HG02623 (cell line): ENCODE data around the gene ANKRD6.
"Not testable (repeated sequence)": the region's sequence is repeated elsewhere in the genome, so short reads cannot be mapped to it uniquely, and the experiment has no call there.

ENCODE experiments used
- ATAC-seq: cut with Tn5 transposase; IDR thresholded peaks from one replicate; pipeline ENCODE4 v1.9.1; 2021; ENCODE audit warnings: moderate library complexity; ENCODE audit not compliant: unreplicated experiment

Gene ANKRD6

DNA sequence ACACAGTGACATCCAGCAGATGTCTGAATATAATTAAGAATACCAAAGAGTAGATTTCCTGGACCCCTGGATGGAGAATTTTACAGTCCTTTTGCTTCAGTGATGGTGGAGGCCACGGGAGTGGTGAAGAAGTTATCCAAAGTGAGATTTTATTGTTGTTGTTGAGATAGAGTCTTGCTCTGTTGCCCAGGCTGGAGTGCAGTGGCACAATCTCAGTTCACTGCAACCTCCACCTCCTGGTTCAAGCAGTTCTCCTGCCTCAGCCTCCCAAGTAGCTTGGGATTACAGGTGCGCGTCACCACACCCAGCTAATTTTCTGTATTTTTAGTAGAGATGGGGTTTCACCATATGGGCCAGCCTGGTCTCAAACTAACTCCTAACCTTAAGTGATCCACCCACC is 208.6 kb downstream of the ANKRD6 start:
- not testable (repeated sequence) for ATAC-seq

GRCh38 chr6:89642956-89643355 is 210.0 kb downstream of the ANKRD6 start:
- no peak for ATAC-seq

DNA sequence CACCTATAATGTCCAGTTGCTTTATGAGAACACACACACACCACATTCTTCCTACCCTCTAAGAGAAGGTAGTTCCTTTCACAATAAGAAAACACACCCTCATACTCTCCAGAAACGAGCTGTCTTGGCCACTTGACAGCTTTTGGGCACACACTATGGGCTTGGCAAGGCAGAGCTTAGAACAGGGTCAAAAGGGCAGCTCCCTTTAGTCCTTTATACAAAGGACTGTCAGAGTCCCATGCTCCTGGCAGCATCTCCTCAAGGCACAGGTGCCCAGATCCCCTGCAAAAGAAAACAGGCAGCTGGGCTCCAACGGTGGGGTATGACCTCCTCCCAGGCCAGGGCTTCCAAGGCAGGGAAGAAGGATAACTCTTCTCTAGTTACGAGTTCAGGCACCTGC is 210.5 kb downstream of the ANKRD6 start:
- ATAC-seq: no peak

GRCh38 chr6:89644864-89645263 is 211.9 kb downstream of the ANKRD6 start:
- no peak for ATAC-seq

DNA sequence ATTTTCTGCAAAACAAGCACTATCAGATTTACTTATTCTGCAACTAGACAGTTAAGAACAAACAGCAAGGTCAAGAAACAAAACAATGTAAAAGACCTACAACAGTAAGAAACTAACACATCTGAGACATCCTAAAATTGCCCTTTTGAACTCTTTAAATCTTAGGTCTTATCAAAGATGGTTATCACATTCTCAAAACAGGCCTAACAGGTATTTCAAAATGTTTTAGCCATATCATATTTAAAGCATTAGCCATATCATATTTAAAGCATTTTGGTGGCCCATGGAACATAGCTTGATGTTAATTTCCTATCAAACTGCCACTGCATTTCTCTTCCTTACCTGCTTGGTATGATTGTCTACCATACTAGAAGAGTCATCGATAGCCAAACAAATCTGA is 216.7 kb downstream of the ANKRD6 start:
- ATAC-seq: no peak

- ATAC-seq: no peak
These were observed 217.6 kb downstream of the ANKRD6 start for GRCh38 chr6:89650579-89650978.

- ATAC-seq: no peak
These were observed 222.2 kb downstream of the ANKRD6 start for GRCh38 chr6:89655122-89655521.

GRCh38 chr6:89657445-89658158 is 224.7 kb downstream of the ANKRD6 start:
- no peak for ATAC-seq

DNA sequence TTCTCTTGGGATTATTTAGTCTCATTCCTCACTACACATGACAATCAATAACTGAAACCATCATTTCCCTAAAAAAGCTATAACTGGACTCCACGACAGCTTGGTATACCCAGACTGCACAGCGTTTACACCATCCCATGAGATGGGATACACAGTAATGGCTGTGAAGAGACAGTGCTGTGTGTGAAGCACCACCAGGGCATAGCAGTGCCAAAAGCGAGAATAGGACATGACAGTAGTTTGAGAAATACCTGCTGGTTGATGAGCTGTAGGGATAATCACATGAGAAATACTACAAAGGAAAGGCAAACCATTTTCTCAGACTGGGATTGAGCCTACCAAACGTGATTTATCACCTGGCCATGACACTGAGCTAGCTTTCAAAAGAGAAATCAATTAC is 228.0 kb downstream of the ANKRD6 start:
- no peak for ATAC-seq

- no peak for ATAC-seq
These were observed 228.6 kb downstream of the ANKRD6 start for GRCh38 chr6:89661559-89661958.

- ATAC-seq: no peak
These were observed 229.8 kb downstream of the ANKRD6 start for GRCh38 chr6:89662659-89663223.

DNA sequence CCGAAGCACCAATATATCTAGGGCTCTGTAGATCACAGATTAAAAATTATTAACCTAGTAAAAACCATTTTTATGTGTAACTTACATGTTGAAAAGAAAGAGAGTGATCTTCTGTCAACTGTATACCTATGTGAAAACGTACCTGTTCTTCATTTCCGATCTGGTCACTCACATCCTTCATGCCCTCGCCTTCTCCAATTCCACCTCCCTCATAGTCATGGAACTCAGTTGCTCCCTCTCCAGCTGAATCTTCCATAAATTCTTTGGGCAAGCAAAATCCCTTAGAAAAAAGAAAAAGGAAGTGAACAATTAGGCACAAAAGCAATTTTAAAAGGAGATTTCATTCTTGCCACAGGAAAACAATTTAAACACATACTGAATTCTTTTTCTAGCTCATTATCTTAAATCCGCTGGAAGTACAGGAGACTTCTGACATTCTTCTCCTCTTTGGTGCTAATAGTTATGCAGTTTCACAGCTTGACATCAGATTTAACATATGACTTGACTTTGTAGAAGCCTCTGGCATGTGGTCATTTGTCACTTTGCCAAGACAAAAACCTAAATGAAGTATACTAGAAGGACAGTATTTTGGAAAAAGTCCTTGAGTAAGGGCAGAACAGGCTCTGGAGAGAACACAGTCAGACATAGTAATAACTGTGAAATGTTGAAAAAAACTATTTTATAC is 235.1 kb downstream of the ANKRD6 start:
- no peak for ATAC-seq

DNA sequence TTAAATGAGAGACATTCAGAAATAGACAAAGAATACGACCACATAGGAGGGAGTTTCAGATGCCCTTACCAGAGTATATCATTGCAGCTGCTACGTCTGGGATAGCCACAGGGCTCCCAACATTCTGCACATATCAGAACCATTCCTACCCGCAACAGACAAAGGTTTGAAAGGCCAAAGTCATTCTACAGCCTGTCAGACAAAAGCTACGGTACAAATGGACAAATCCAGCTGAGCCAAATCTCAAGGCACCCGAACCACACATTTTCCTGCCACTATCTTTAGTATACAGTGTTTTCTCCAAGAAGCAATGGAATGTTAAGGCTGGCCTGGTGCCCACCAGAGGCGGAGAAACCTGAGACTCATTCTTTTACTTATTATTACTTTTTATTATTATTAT is 236.1 kb downstream of the ANKRD6 start:
- ATAC-seq: no peak

- no peak for ATAC-seq
These were observed 238.1 kb downstream of the ANKRD6 start for GRCh38 chr6:89670935-89671565.

DNA sequence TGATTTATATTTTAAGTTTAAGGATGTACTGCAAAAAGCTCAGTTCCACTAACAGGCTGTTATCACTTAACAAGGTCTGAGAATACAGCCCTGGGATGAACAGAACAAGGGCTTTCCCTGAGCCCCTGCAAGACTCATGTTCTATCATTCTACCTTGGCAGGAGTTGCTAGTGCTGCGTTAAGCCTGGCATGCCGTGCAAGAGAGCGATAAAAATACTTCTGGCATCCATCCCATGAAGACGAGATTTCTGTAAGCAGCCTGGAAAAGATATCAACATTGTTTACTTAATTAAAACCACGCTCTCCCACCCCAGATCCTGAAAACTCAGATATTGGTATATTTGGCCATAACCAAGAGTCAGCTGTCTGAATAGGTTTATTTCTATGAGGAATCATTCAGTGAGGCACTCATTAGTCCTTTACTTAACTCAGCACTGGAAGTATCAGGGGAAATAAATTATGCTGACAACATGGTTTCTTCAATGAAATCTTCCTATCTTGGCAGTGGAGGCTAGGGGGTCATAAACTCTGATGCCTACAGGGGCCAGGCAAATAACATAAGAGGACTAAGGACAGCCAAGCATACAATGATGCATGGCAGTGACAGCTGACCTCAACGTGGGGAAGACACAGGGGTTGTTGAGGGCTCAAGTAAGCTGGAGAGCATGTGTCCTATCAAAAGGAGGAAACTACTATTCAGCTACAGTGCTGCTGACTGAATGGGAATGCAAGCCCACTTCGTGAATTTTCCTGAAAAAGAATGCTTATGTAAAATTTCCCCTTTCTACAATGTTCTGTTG is 243.2 kb downstream of the ANKRD6 start:
- no peak for ATAC-seq

GRCh38 chr6:89678531-89678930 is 245.6 kb downstream of the ANKRD6 start:
- no peak for ATAC-seq

DNA sequence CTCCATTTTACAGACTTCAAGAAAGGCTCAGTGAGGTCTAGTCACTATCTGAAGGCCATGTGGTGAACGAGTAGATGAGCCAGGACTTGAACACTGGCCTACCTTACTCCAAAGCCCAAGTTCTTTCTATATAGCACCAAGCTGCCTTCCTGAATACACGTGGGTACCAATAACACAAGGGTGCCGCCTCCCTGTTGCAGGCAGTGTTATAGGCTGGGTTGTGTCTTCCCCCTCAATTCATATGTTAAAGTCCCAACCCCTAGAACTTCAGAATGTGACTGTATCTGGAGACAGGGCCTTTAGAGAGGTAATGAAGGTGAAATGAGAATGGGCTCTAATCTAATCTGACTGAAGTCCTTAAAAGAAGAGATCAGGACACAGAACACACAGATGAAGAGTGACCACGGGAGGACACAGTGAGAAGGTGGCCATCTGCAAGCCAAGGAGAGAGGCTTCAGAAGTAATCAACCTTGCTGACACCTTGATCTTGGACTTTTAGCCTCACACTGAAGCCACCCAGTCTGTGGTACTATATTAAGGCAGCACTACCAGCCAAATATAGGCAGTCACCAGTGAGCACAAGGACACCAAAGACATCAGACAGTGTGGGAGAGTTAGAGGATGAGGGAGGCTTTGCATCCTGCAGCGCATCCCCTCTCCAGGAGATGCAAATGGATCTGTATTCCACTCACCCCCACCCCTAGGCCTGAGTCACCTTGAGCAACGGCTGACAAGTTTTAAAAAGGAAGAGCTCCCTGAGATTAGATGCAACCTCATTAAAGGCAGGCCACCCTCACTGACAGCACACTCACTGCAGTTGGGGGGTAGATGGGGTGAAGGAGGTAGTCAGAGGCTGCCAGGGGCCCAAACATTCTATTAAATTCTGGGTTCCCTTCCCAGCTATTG is 246.5 kb downstream of the ANKRD6 start:
- ATAC-seq: no peak

- no peak for ATAC-seq
These were observed 247.2 kb downstream of the ANKRD6 start for GRCh38 chr6:89680150-89680549.

DNA sequence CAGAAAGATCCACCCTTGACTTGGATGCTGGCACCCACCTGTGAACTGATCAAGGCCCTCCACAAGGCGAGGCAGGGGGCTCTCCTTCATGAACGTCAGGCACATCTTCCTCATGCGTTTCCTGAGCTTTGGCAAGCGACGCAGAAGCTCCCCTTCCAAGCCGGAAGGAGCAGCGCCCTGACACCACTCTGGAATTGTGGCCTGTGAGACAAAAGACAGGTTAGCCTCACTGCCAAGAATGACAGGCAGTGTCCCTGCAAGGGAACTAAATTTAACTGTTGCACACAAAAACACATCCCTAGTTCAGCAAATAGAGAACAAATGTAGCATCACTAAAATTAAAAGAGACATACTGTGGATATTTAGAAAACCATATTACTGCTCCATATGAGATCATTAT is 247.6 kb downstream of the ANKRD6 start:
- no peak for ATAC-seq

GRCh38 chr6:89681983-89682564 is 249.1 kb downstream of the ANKRD6 start:
- no peak for ATAC-seq
